ENCODE data around the gene TRMT61A.

Gene TRMT61A

GRCh38 chr14:103528587-103529382 lies at the start of gene TRMT61A:
TSS of gene TRMT61A (plus strand) at chr14:103529196. CDS start at chr14:103529979, 783 bp downstream.
- DNase-seq = peak; percentile 82
- peak within 1 kb of the TSS; percentile 97 for H3K27ac Mint-ChIP-seq
- peak within 1 kb of the TSS; percentile 95 for H3K4me3 Mint-ChIP-seq
- ATAC-seq = peak; percentile 34
- no peaks in the 10 kb centered on the region for H3K9me3 Mint-ChIP-seq
- peaks cover 6% of the 10 kb centered on the region for H3K36me3 Mint-ChIP-seq (ENCODE audit: low read depth)
- peaks cover 4% of the 10 kb centered on the region for H3K27me3 Mint-ChIP-seq
- peaks cover 40% of the 10 kb centered on the region for H3K4me1 Mint-ChIP-seq

GRCh38 chr14:103480595-103480994 lies 48.4 kb upstream of the TRMT61A start:
- H3K9me3 Mint-ChIP-seq = no peaks in the 10 kb centered on the region
- H3K4me1 Mint-ChIP-seq = peaks cover 17% of the 10 kb centered on the region
- peak overlapping the region; percentile 21 for H3K27ac Mint-ChIP-seq
- H3K36me3 Mint-ChIP-seq (ENCODE audit: low read depth) = peaks cover 34% of the 10 kb centered on the region
- no peak for DNase-seq
- peak; percentile 59 for ATAC-seq
- no peak overlapping the region for H3K4me3 Mint-ChIP-seq
- H3K27me3 Mint-ChIP-seq = no peaks in the 10 kb centered on the region

DNA sequence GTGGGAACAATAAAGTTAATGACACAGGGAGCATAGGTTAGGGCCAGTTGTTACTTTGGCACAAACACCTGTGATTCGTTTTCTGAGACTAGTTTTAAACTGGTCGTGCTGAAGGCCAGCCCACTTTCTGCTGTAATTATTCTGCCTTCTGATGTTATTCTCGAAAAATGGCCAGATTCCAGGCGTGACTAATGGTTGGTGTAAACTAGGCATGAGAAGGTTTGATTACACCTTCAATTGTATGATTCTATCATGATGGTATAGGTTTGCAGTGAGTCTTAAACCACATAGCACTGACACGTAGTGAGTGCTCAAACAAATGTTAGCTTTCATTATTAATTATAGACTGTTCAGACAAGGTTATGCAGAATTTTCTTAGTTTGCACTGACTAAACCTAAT lies 45.4 kb upstream of the TRMT61A start:
- no peak for DNase-seq
- Mint-ChIP-seq H3K27me3 (no peaks in the 10 kb centered on the region), H3K4me3 (no peak overlapping the region), H3K9me3 (no peaks in the 10 kb centered on the region), H3K27ac (no peak overlapping the region), H3K36me3 (ENCODE audit: low read depth) (peaks cover 26% of the 10 kb centered on the region), H3K4me1 (peaks cover 17% of the 10 kb centered on the region)
- no peak for ATAC-seq

DNA sequence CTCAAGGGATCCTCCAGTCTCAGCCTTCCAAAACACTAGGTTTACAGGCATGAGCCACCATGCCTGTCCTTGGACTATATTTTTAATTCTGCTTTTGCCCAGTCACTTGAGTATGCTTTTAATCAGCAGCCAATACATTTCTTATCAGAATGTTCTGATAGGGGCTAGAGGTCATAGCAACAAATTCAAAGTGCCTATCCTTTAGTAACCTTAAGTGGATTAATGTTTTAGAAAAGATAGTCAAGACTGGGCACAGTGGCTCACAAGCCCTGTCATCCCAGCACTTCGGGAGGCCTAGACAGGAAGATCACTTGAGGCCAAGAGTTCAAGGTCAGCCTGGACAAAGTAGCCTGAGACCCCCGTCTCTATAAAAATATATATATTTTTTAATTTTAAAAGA lies 43.5 kb upstream of the TRMT61A start:
- peaks cover 28% of the 10 kb centered on the region for H3K36me3 Mint-ChIP-seq (ENCODE audit: low read depth)
- DNase-seq = no peak
- H3K27me3 Mint-ChIP-seq = no peaks in the 10 kb centered on the region
- ATAC-seq = no peak
- H3K4me3 Mint-ChIP-seq = no peak overlapping the region
- no peak overlapping the region for H3K27ac Mint-ChIP-seq
- H3K4me1 Mint-ChIP-seq = peaks cover 10% of the 10 kb centered on the region
- no peaks in the 10 kb centered on the region for H3K9me3 Mint-ChIP-seq

- H3K27me3 Mint-ChIP-seq = no peaks in the 10 kb centered on the region
- H3K9me3 Mint-ChIP-seq = no peaks in the 10 kb centered on the region
- DNase-seq (no peak), ATAC-seq (no peak)
- H3K4me1 Mint-ChIP-seq = no peaks in the 10 kb centered on the region
- H3K4me3 Mint-ChIP-seq = no peak overlapping the region
- no peak overlapping the region for H3K27ac Mint-ChIP-seq
- peaks cover 28% of the 10 kb centered on the region for H3K36me3 Mint-ChIP-seq (ENCODE audit: low read depth)
Observed at GRCh38 chr14:103488071-103488470, 40.9 kb upstream of the TRMT61A start.

DNA sequence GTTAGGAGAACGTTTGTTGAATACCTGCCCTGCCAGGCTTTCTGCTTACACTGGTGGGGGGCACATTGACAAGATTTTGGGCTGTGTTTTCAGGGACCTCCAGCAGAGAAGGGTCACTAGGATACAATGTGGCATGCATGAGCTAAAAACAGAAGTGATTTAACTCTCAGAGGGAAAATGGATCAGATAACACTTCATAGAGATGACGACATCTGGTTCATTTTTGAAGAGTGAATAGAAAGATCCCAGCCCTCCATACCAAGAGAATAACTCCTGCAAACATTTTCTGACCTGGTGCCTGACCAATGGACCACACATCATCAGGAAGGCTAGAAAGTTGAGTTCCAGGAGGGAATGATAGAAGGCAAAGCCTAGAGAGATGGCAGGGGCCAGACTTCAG lies 40.0 kb upstream of the TRMT61A start:
- H3K4me3 Mint-ChIP-seq = no peak overlapping the region
- no peaks in the 10 kb centered on the region for H3K9me3 Mint-ChIP-seq
- H3K36me3 Mint-ChIP-seq (ENCODE audit: low read depth) = peaks cover 22% of the 10 kb centered on the region
- no peaks in the 10 kb centered on the region for H3K4me1 Mint-ChIP-seq
- no peaks in the 10 kb centered on the region for H3K27me3 Mint-ChIP-seq
- DNase-seq = no peak
- ATAC-seq = no peak
- no peak overlapping the region for H3K27ac Mint-ChIP-seq

DNA sequence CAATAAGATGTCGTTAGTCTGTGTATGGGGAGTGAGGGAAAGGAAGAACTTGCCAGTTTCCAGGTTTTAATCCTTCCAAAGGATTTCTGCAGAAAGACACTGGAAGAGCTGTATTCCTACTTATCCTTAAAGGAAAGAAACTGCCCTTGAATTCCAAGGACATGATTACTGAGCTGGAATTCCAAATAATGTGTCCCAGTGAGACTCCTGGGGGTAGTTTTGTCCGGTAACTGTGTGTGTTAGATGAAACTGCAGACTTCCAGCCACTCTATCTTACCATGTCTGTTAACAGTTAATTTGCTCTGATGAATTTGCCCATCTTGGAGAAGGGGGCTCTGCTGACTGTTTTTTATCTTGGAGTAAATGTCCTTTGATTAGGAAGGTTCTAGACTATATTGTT lies 39.4 kb upstream of the TRMT61A start:
- DNase-seq (no peak), ATAC-seq (no peak)
- H3K36me3 Mint-ChIP-seq (ENCODE audit: low read depth) = peaks cover 22% of the 10 kb centered on the region

GRCh38 chr14:103491691-103492090 lies 37.3 kb upstream of the TRMT61A start:
- Mint-ChIP-seq H3K36me3 (ENCODE audit: low read depth) (peaks cover 24% of the 10 kb centered on the region), H3K4me3 (no peak overlapping the region)

More for the DNA sequence above, 39.4 kb upstream of the TRMT61A start:
- Mint-ChIP-seq H3K9me3 (no peaks in the 10 kb centered on the region), H3K4me1 (no peaks in the 10 kb centered on the region), H3K27me3 (no peaks in the 10 kb centered on the region), H3K27ac (no peak overlapping the region), H3K4me3 (no peak overlapping the region)

GRCh38 chr14:103492156-103492925 lies 36.7 kb upstream of the TRMT61A start:
- H3K4me1 Mint-ChIP-seq = no peaks in the 10 kb centered on the region

More at GRCh38 chr14:103491691-103492090, 37.3 kb upstream of the TRMT61A start:
- Mint-ChIP-seq H3K27ac (no peak overlapping the region), H3K4me1 (no peaks in the 10 kb centered on the region), H3K27me3 (no peaks in the 10 kb centered on the region), H3K9me3 (no peaks in the 10 kb centered on the region)
- ATAC-seq (no peak), DNase-seq (no peak)

GRCh38 chr14:103495854-103496253 lies 33.1 kb upstream of the TRMT61A start:
- no peaks in the 10 kb centered on the region for H3K27me3 Mint-ChIP-seq
- H3K27ac Mint-ChIP-seq = no peak overlapping the region
- H3K4me3 Mint-ChIP-seq = no peak overlapping the region
- DNase-seq (no peak), ATAC-seq (no peak)
- peaks cover 28% of the 10 kb centered on the region for H3K36me3 Mint-ChIP-seq (ENCODE audit: low read depth)
- no peaks in the 10 kb centered on the region for H3K4me1 Mint-ChIP-seq
- no peaks in the 10 kb centered on the region for H3K9me3 Mint-ChIP-seq

More at GRCh38 chr14:103492156-103492925, 36.7 kb upstream of the TRMT61A start:
- DNase-seq (no peak), ATAC-seq (no peak)
- Mint-ChIP-seq H3K27me3 (no peaks in the 10 kb centered on the region), H3K27ac (no peak overlapping the region), H3K4me3 (no peak overlapping the region), H3K9me3 (no peaks in the 10 kb centered on the region), H3K36me3 (ENCODE audit: low read depth) (peaks cover 26% of the 10 kb centered on the region)

GRCh38 chr14:103496776-103497175 lies 32.2 kb upstream of the TRMT61A start:
- Mint-ChIP-seq H3K27me3 (no peaks in the 10 kb centered on the region), H3K9me3 (no peaks in the 10 kb centered on the region), H3K4me1 (no peaks in the 10 kb centered on the region), H3K36me3 (ENCODE audit: low read depth) (peaks cover 26% of the 10 kb centered on the region), H3K4me3 (no peak overlapping the region), H3K27ac (no peak overlapping the region)
- ATAC-seq (no peak), DNase-seq (no peak)

- peaks cover 38% of the 10 kb centered on the region for H3K36me3 Mint-ChIP-seq (ENCODE audit: low read depth)
- ATAC-seq (no peak), DNase-seq (no peak)
- H3K27ac Mint-ChIP-seq = no peak overlapping the region
- H3K9me3 Mint-ChIP-seq = no peaks in the 10 kb centered on the region
- H3K27me3 Mint-ChIP-seq = no peaks in the 10 kb centered on the region
- no peak overlapping the region for H3K4me3 Mint-ChIP-seq
- no peaks in the 10 kb centered on the region for H3K4me1 Mint-ChIP-seq
Observed at GRCh38 chr14:103499709-103500108, 29.3 kb upstream of the TRMT61A start.

- H3K4me1 Mint-ChIP-seq = no peaks in the 10 kb centered on the region
- no peak overlapping the region for H3K4me3 Mint-ChIP-seq
- H3K9me3 Mint-ChIP-seq = no peaks in the 10 kb centered on the region
- peak; percentile 88 for ATAC-seq
- H3K27me3 Mint-ChIP-seq = no peaks in the 10 kb centered on the region
- no peak overlapping the region for H3K27ac Mint-ChIP-seq
- peaks cover 45% of the 10 kb centered on the region for H3K36me3 Mint-ChIP-seq (ENCODE audit: low read depth)
- DNase-seq = peak; percentile 82
Observed at GRCh38 chr14:103500148-103500990, 28.6 kb upstream of the TRMT61A start.

- H3K27me3 Mint-ChIP-seq = no peaks in the 10 kb centered on the region
- ATAC-seq (no peak), DNase-seq (no peak)
- H3K4me1 Mint-ChIP-seq = no peaks in the 10 kb centered on the region
- no peak overlapping the region for H3K27ac Mint-ChIP-seq
- no peak overlapping the region for H3K4me3 Mint-ChIP-seq
- H3K9me3 Mint-ChIP-seq = no peaks in the 10 kb centered on the region
- peaks cover 43% of the 10 kb centered on the region for H3K36me3 Mint-ChIP-seq (ENCODE audit: low read depth)
Observed at GRCh38 chr14:103501041-103501870, 27.7 kb upstream of the TRMT61A start.
